HG03064 (cell line): Measurements from ENCODE around the gene SLC12A7.
"Not testable (repeated sequence)": the region's sequence is repeated elsewhere in the genome, so short reads cannot be mapped to it uniquely, and the experiment has no call there.

Source experiments
- ATAC-seq: cut with Tn5 transposase; IDR thresholded peaks from one replicate; pipeline ENCODE4 v1.9.1; 2021; ENCODE audit warnings: low read depth; ENCODE audit not compliant: unreplicated experiment

The SLC12A7 gene

GRCh38 chr5:1083026-1083425 lies 28.8 kb downstream of the SLC12A7 start:
- not testable (repeated sequence) for ATAC-seq

GRCh38 chr5:1081519-1081918 lies 30.3 kb downstream of the SLC12A7 start:
- ATAC-seq, result no peak

GRCh38 chr5:1080432-1080831 lies 31.4 kb downstream of the SLC12A7 start:
- no peak for ATAC-seq

DNA sequence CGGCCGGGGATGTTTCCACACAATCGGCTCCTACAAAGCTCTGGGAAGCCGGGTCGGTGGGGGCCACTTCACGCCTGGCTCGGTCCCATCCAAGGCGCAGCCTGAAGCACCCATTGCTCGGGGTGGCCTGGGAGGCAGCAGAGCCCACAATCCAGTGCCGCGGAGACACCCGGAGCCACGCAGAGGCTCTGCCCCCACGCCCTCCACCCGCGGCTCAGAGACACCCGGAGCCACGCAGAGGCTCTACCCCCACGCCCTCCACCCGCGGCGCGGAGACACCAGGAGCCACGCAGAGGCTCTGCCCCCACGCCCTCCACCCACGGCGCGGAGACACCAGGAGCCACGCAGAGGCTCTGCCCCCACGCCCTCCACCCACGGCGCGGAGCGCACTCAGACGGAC lies 31.9 kb downstream of the SLC12A7 start:
- ATAC-seq, result no peak

- no peak for ATAC-seq
Observed at GRCh38 chr5:1079486-1079885, 32.4 kb downstream of the SLC12A7 start.

DNA sequence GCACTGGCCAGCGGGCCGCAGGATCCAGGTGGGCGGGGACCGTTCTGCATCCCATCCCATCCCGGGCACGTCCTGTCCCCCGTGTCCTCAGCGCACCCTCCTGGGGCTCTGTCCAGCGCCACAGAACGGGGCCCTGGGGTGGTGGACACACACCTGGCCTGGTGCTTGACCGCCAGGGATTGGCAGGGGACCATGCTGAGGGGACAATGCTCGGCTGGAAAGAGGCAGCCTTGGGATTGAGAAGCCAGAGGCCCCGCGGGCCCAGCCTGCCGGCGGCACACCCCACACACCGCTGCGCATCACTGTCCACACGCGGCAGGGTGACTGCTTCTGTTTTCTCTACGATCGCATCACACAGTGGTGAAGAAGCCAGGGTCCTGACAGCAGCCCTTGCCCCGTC lies 33.0 kb downstream of the SLC12A7 start:
- ATAC-seq, result no peak

GRCh38 chr5:1078206-1078605 lies 33.7 kb downstream of the SLC12A7 start:
- no peak for ATAC-seq

- no peak for ATAC-seq
Observed at GRCh38 chr5:1077491-1078020, 34.3 kb downstream of the SLC12A7 start.

DNA sequence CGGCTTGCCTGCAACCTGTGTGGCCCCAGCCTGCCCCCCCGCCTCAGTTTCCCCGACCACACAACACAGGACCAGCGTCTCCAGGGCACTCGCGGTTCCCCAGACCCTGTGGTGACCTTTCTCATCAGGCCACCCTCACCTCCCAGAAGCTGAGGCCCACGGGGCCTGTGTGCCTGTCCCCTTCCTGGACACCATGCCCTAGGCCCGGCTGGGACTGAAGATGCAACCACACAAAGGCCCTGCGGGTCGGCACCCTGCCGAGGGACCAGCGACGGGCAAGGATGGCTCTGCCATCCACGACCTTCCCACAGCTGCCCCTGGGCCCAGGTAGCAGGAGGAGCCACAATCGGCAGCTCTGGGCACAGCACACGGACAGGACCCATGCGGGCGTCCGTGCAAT lies 34.8 kb downstream of the SLC12A7 start:
- ATAC-seq, result no peak

DNA sequence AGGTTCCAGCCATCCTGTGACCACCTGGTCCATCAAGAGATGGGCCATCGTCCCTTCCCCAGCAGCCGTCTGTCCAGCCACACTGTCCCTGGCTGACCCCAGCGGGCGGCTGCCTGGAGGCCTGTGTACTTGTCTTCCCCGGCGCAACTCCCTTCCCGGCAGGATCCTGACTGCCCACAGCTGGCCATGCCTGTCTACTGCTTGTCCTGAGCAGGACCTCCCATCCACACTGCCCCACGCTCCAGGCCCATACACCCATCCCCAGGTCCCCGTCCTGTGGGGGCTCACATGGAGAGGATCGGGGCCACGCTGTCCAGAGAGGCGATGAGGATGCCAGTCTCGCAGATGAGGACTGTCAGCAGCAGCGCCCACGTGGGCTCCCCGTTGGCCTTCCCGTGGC lies 35.5 kb downstream of the SLC12A7 start:
- ATAC-seq, result no peak

DNA sequence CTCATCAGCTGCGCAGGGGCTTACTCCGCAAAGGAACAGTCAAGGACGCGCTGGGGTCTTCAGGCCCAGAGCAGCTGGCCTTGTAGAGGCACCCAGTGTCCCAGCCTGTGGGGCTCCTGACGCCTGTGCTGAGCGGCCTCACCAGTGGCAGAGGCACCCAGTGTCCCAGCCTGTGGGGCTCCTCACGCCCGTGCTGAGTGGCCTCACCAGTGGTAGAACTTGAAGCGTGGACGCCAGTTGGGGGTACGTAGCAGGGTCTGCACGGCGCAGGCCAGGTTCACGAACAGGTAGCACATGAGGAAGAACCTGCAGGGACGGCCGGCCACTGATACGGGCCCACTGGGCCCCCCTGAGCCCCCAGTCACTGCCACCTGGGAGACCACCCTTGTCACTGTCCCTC lies 35.9 kb downstream of the SLC12A7 start:
- no peak for ATAC-seq

- no peak for ATAC-seq
Observed at GRCh38 chr5:1075555-1075881, 36.3 kb downstream of the SLC12A7 start.

DNA sequence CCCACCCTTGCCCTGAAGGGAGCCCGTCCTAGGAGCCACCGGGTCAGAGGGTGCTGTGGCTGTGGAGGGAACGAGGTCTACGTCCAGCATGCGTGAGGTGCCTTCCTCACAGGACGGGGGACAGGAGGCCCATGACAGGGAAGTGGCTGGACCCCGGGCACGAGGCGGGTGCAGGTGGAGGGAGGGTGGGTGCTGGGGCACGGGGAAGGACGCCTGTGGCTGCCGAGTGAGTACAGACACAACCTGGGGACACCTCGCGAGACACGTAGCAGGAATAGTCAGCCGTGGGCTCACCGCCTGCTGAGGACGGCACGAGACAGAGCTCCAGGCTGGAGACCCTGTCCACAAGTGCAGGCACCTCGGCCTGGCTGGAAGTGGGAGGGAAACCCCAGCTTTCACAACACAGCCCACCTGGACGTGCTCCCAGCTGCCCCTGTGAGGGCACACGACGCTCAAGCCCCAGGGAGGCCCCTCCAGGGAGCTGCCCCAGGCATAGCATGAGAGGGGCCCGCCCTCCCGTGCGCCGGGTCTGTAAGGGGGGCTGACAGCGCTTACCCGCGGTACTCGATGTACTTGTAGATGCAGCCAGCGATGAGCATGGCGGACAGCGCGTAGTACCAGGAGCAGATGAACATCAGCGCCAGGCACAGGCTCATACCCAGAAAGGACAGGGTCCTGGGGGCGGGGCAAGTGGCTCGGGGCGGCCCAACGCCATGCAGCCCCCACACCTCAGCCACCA lies 36.9 kb downstream of the SLC12A7 start:
- no peak for ATAC-seq

DNA sequence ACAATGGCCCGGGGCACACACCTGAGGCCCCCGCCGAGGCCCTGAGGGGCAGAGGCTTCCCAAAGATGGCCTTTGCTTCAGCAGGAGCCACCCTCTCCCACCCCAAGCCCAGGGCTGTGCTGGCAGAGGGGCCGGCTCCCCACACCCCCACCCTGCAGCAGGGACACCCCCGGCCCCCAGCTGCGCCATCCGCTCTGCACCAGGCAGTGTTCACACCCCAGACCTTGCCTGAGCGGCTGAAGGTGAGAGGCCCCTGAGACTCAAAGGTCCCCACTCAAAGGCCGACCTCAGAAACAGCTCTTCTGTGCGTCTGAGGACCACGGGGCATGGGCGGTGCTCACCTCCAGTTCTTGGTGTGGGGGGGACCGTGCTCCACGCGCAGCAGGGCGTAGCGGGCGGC lies 37.6 kb downstream of the SLC12A7 start:
- ATAC-seq, result no peak

GRCh38 chr5:1073239-1074102 lies 38.4 kb downstream of the SLC12A7 start:
- no peak for ATAC-seq

DNA sequence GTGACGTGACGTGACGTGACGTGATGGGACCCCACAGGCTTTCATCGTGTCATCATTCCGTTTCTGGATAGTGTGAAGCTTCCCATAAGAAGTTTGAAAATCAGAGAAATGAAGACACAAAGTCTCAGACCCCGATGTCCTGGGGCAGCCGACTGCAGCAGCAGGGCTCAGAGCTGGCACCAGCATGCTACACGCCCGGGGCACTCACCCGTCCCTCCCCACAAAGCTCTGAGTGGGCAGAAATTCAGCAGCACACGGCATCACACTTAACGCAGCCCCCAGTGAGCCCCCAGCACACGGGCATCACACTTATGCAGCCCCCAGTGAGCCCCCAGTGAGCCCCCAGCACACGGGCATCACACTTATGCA lies 42.2 kb downstream of the SLC12A7 start:
- no peak for ATAC-seq

DNA sequence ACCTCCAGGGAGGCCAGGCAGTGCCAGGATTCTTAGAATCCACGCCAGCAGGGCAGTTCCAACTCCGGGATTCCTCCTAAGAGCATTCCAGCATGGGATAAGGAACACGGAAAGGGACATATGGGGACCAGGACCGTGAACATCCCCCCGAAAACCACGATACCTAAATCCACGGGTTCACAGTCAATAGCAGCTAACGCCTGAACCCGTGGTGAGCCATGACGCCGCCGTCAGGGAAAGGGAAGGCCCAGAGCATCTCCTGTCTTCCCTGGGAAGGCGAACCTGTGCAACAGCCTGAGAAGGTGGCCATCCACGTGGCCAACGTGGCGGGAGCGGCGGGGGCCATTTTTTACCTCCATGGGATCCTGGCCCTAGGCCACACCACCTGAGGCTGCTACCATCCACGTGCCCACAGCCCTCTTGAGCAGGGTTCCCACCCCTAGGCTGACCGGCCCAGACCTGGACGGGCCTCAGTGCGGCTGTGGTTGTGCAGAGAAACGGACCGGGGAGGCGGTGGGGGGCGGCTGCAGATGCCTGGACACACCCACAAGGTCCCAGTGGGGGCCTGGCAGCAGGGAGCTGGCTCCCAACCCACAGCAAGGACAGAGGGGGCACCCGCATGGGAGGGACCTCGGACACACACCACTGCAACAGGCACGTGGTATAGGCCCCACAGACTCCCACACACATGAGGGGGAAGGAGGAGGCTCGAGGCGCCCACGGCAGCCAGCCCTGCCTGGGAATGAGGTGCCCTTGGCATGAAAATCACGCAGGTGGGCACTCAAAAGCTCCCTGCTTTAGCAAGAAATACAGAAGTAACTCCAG lies 42.8 kb downstream of the SLC12A7 start:
- ATAC-seq, result no peak

- ATAC-seq, result no peak
Observed at GRCh38 chr5:1068204-1068894, 43.5 kb downstream of the SLC12A7 start.

- ATAC-seq, result no peak
Observed at GRCh38 chr5:1067141-1068121, 44.4 kb downstream of the SLC12A7 start.
